ENCODE measurements around the gene ARTN.

Gene ARTN

DNA sequence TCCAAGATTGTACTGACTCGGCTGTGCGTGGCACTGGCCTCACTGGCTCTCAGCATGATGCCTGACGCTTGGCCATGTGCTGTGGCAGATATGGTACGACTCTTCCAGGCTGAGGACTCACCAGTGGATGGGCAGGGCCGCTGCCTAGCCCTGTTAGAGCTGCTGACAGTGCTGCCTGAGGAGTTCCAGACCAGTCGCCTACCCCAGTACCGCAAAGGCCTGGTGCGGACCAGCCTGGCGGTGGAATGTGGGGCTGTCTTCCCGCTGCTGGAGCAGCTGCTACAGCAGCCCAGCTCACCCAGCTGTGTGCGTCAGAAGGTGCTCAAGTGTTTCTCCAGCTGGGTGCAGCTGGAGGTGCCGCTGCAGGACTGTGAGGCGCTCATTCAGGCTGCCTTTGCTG lies 16.1 kb downstream of the ARTN start:
- DNase-seq = no peak

DNA sequence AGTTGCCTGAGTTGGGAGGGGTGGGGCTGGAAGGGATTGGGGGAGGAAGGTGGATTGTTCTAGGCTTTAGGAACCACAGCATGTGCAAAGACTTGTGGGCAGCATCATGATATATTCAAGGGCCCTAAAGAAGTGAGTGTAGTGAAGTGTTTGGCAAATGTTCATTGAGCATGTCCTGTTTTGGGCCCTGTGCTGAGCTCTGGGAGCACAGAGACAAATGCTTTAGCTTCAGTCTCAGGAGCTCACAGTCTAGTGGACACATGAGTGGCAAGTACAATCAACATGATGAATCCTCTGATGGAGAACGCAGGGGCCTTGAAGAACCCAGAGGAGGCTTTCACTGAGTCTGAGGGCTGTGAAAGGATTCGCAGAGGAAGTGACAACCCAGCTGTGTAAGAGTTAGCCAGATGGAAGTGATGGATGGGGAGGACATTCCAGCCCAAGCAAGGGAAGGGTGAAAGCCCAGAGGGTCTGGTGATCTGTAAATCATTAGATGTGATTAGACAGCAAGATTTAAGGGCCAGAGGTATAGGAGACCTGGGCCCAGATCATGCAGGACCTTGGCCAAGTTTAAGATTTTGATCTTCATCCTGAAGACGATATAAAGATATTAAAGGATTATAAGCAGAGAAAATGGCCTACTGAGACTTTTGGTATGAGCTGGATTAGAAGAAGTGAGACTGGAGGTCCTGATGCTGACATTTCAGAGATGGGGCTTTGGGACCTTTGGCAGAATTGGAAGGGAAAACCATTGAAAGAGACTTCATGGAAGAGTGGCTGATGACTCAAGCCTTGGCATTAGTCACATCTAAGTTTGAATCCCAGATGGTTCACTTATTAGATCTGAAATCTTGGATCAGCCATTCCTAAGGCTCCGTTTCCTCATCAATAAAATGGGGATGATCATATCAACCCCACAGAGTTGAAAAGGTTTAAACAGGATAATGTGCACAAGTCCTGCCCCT lies 17.7 kb downstream of the ARTN start:
- DNase-seq = no peak

DNA sequence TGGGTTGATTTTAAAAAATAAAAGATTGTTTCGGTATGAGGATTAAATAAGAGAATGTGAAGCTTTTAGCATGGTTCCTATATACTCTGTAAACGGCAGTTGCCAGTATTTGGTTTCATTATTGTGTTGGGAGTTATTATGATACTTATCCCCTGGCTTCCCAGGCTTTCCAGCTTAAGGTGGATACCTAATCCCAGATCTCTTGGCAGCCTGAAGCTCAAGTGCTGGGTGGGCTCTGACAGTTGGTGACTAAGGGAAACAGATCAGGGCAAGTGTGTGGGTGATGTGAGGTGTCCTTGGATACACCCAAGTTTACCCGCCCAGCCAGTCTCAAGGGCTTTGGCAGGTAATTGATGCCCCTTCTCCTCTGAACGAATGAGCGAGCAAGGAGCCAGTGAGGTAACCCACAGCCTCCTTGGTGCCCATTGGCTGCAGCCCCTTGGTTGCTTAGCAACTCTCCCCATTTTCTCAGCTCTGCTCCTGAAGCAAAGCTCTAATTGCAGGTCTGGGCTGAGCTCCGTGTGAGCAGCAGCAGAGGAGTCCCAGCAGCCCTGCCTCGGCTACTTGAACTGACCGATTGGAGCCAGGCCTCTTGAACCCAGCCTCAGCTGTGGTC lies 19.2 kb downstream of the ARTN start:
- DNase-seq = peak; percentile 84

DNA sequence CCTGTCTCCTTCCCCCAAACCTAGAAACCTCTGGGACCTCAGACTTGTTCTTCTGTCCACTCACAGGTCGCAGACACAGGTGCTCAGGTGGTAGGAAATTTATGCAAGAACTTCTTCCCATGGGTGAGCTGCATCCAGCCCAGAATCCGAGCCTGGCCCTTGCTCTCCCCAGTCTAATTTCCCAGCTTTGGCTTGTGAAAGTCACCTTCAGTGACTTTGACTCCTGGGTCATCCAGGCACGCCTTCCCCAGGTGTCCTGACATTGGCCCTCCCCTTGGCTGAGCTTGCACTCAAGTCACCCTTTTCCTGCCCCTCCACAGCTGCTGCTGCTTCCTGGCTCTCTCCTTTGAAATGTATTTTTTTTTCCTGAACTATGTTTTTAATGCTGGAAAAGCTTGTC lies 19.8 kb downstream of the ARTN start:
- DNase-seq = no peak

DNA sequence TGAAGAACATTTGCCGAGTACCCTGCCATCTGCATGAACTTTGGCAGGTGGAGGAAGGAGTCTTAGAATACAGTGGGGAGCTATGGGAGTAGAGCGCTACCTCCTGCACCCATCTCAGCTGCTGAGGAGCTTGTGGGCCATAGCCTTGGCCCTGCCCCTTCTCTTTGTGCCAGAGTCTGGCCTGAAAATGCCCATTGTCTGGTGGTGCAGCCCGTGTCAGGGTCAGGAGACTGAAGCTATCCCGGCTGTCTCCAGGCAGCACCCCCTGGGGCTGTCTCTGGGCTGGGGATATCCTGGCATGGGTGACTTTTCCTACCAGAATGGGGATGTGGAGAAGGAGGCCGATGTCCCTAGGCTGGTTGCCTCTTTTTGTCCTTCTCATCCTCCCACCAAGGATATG lies 20.4 kb downstream of the ARTN start:
- no peak for DNase-seq

DNA sequence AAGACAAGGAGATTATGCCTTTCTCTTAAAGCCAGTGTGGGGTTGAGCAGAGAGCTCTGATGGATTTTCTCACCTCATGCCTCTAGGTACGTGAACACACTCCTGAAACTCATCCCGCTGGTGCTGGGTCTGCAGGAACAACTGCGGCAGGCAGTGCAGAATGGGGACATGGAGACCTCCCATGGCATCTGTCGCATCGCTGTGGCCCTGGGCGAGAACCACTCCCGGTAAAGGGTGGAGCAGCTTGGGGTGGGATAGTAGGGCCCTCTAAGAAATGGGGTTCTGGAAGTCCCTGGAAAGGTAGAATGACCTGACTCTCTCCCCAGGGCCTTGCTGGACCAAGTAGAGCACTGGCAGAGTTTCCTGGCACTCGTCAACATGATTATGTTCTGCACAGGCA lies 22.6 kb downstream of the ARTN start:
- DNase-seq = no peak

DNA sequence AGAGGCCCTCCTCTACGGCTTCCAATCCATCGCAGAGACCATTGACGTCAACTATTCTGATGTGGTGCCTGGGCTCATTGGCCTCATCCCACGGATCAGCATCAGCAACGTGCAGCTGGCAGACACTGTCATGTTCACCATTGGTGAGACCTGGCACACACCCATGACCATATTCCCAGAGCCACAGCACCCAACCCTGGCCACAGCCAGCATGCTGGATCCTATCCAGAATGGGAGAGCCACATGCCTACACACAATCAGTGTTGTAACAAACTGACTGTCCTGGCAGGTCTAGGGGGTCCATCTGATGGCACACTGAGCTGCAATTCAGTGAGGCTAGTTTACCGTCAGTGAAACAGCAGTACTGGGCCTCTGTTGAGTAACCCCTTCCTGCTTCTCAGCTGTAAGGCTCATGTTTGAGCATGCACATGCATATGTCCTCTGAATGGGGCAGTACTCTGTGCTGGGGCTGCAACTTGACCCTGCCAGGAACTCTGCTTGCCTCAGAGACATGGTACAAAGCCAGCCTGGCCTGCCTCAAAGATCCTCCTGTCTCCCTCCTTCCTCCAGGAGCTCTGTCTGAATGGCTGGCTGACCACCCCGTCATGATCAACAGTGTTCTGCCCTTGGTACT lies 23.9 kb downstream of the ARTN start:
- DNase-seq = no peak

DNA sequence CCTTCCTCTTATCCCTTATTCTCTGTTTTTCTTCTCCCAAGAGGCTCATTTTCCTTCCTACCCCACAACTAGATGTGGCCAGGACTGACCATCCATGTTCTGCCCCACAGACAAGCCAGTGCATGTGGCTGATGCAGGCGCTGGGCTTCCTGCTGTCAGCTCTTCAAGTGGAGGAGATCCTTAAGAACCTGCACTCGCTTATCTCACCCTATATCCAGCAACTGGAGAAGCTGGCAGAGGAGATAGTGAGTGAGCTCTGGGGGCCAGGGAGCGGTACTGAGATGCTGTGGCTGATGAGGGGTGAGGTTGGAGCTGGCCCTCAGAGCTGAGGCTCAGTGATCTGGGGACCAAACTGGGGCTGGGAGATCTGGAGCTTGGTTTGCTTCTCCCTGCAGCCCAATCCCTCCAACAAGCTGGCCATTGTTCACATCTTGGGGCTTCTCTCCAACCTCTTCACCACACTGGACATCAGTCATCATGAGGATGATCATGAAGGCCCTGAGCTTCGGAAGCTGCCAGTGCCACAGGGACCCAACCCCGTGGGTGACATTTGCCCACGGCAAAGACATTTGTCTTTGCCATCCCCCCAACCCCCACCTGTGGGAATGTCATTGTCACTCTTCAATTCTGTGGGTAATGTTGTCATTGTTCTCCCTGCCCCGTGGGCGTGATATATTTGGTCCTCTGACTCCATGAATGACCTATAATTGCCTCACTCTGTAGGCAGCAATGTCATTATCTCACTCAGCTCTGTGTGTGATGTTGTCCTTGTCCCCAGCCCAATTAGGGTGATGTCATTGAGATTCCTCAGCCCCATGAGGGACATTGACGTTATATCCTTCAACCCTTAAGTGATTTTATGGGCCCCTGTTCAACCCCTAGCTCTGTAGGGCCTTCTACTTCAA lies 25.0 kb downstream of the ARTN start:
- no peak for DNase-seq

DNA sequence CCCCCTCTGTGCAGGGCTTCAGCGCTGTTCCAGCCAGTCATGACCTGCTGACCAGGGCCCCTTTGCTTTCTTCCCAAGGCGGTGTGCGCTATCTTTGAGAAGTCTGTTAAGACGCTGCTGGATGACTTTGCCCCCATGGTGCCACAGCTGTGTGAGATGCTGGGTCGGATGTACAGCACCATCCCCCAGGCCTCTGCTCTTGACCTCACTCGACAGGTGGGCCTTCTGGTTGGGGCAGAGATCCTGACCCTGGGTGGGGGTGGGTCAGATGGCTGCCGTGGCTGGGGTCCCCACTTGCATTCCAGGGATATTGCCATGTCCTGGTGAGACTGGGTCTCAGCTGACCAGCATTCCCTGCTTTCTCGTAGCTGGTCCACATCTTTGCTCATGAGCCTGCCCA lies 27.2 kb downstream of the ARTN start:
- no peak for DNase-seq

DNA sequence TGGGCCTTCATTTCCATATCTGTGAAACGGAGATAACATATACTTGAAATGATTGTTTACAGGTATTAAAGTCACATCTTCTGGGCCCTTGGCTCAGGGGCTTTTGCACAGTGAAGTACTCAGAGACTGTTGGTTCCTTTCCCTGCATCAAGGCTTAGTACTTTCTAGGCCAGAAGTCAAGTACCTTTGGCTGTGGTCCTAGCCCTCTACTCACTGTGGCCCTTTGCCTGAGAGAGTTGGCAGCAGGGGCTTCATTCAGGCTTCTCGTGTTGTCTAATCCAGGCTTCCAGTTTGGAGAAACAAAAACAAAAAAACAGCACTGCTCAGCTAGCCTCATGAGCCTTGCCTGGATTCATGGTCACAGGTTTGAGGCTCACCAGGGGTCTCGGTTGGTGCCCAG lies 28.1 kb downstream of the ARTN start:
- no peak for DNase-seq

DNA sequence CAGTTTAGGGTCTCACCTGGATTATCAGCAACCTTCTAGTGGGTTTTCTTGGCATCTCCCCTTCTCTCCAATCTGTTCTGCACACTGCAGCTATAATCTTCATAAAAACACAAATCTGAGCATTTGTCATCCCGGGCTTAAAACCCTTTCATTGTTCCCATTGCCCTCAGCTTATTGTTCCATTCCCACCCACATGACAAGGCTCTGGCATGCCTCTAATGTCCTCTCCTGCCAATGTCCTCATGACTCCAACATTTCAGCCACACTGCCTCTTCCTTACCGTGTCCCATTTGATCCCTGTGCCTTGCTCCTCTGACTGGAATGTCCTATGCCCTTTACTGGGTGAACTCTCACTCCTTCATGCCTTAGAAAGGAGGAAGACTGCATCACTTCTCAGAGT lies 28.7 kb downstream of the ARTN start:
- DNase-seq = no peak

DNA sequence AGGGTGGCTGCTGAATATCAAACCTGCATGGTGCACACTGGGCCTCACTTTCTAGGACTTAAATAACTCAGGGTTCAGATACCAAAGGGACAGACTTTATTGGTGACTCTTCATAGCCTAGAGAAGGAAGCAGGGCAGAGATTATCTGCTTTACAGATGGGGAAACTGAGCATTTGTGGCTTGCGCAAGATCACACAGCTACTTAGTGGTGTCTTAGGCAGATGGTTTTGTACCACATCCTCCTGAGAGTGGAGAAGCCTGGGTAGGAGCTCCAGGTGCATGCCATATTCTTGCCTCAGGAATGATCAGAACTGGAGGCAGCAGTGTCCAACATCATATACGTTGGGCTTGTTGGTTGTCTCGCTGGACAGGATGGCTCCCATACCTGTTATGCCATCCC lies 29.4 kb downstream of the ARTN start:
- DNase-seq = no peak

DNA sequence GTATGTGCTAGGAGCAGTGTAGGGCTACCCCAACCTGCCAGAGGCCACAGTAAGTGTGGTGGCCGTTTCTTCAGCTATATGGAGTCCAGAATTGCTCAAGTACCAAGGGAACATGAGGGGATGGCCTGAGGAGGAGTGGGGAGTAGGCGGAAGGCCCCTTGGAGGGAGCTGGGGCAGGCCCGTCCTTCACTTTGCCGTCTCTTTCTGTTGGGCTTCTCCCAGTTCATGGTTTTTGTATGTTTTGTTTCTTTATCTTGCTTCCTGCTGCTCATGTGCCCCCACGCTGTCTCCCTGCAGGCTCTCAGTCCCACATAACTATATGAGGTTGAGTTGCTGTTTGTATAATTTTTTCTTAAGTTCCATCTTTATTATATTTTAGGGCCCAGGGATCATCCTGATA lies 30.3 kb downstream of the ARTN start:
- no peak for DNase-seq

DNA sequence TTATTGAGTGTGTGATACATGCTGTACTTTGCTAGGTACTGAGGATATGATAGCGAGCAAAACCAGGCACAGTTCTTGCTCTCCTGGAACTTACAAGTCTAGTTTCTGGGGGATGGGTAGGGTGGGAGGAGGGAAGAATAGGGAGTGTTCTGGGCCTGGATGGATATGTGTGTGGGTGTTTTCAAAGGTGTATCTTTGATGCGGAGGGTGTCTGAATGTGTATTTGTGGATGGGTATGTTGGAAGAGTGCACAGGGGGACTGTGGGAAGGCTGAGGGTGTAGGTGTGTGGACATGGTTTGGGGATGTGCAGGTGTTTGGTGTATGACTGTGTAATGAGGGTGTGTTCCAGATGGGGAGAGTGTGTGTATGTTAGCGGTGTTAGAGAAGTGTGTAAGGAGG lies 31.7 kb downstream of the ARTN start:
- DNase-seq = no peak

DNA sequence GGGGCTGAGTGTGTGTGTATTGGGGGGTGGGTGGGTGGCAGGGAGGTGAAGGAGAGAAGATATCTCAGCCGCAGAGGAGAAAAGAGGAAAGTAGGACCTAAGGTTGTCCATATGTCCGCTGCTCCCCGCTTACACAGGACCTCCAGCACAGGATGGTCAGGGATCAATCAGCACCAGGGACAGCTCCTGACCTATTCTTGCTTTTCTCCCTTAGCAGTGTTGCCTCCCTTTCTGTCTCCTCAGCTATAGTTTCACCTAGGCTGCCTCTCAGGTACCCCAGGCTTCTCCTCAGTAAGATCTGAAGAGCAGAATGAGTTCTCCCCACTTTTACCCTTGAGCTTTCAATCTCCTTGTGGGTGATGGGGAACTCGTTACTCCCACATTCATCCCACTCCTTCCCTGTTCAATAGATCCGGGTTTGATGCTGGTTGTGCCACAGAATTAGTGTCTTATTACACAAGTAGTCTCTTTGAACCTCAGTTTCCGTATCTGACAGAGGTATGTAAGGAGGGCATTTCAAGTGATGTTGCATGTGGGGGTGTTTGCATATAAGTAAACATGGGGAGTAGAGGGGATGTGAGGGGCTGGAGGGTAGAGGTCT lies 34.8 kb downstream of the ARTN start:
- DNase-seq = no peak

DNA sequence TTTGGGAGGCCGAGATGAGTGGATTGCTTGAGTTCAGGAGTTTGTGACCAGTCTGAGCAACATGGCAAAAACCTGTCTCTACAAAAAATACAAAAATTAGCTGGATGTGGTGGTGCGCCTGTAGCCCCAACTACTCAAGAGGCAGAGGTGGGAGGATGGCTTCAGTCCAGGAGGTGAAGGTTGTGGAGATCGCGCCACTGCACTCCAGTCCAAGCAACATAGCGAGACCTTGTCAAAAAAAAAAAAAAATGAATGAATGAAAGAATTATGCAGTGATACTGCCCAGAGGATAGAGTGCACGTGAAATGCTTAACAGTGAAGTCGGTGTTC lies 35.8 kb downstream of the ARTN start:
- no peak for DNase-seq

DNA sequence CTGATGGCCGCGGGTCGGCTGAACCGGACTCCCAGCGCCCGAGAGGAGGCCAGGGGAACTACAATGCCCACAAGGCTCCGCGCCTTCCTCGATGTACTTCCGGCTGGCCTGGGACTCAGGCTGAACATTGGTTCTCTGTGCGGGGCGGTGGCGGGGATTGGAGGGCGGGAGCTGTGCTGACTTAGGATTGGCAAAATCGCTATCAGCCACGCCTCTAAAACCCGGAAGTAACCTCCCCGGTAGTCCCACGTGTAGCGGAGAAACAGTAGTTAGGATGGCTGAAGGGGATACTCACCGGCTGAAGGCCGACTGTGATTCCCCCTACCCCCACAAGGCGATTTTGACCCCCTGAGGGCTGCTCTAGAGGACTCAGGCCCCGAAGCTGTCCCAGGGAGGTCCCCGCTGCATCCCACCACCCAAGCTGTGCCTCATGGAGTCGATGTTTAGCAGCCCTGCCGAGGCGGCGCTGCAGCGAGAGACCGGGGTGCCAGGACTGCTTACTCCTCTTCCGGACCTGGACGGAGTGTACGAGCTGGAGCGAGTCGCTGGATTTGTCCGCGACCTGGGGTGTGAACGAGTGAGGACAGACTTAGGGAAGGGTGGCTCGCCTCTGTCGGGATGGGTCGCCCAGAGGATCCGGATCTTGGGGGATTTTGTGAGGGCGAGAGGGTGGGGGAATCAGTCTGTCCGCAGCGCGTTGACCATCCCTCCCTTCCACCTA lies 36.3 kb downstream of the ARTN start, which contains the start of gene DPH2:
DPH2 (plus strand) TSS at position 265 of the 721 bp plus-strand sequence; CDS start at position 431, 166 bp downstream.
- DNase-seq = peak; percentile 90

DNA sequence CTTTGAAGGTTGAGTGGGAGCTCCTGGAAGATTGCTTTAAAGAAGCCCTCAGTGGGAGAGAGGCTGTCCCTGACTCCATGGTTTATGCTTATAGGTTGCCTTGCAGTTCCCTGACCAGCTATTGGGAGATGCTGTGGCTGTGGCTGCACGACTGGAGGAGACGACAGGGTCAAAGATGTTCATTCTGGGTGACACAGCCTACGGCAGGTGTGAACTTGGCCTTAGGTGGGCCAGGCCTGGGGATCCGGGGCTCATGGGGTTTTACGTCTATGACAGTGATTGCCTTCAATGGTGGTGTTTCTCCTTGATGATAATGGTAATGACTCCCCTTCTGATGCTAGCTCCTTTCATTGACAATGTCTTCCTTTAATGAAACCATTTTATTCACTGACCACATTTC lies 36.9 kb downstream of the ARTN start:
- no peak for DNase-seq

DNA sequence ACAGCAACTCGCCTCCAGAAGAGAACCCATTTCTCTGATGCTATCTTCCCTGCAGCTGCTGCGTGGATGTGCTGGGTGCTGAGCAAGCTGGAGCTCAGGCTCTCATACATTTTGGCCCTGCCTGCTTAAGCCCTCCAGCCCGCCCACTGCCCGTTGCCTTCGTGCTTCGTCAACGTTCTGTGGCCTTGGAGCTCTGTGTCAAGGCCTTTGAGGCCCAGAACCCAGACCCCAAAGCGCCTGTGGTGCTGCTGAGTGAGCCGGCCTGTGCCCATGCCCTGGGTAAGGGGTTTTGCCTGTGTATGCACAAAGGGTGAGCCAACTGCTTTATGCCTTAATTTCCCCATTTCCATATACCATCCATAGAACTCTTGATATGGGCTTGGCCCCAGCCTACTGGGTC lies 37.3 kb downstream of the ARTN start:
- no peak for DNase-seq

DNA sequence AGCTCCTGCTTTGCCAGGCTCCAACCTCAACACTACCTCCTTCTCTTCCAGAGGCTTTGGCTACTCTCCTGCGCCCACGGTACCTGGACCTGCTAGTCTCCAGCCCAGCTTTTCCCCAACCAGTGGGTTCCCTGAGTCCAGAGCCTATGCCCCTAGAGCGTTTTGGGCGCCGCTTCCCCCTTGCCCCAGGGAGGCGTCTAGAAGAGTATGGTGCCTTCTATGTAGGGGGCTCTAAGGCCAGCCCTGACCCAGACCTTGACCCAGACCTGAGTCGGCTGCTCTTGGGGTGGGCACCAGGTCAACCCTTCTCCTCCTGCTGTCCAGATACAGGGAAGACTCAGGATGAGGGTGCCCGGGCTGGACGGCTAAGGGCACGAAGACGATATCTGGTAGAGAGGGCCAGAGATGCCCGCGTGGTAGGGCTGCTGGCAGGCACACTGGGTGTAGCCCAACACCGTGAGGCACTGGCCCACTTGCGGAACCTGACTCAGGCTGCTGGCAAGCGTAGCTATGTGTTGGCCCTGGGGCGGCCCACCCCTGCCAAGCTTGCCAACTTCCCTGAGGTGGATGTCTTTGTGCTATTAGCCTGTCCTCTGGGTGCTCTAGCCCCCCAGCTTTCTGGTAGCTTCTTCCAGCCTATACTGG lies 37.9 kb downstream of the ARTN start:
- DNase-seq = no peak

DNA sequence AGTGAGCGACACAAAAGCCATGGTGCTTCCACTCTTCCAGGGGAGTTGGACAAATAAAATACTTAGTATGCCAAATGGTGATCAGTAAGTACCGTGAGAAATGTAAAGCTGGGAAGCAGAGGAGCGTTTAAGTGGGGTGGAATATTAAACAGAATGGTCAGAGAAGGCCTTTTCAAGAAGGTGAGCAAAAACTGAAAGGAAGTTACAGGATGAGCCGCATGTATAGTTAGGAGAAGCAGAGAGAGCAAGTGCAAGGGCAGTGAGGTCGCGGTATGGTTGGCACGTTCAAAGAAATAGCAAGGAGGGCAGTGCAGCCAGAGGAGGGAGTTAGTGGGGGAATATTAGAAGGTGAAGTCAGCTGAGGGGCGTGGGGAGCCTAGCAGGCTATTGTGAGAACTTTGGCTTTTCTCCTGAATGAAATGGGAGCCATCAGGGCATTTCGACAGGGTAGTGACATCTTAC lies 40.4 kb downstream of the ARTN start:
- no peak for DNase-seq

Measured in COR-L47 (cell line).